GM21717 (cell line): ENCODE data around the gene IRF2.
"Not testable (repeated sequence)": the region's sequence is repeated elsewhere in the genome, so short reads cannot be mapped to it uniquely, and the experiment has no call there.

Experiments
- ATAC-seq: cut with Tn5 transposase; IDR thresholded peaks from one replicate; pipeline ENCODE4 v1.9.1; 2021; ENCODE audit warnings: mild to moderate bottlenecking, moderate library complexity; ENCODE audit not compliant: unreplicated experiment

The IRF2 gene

GRCh38 chr4:184392748-184393559, 81.4 kb downstream of the IRF2 start:
- ATAC-seq: no peak

GRCh38 chr4:184392316-184392715, 82.0 kb downstream of the IRF2 start:
- no peak for ATAC-seq

DNA sequence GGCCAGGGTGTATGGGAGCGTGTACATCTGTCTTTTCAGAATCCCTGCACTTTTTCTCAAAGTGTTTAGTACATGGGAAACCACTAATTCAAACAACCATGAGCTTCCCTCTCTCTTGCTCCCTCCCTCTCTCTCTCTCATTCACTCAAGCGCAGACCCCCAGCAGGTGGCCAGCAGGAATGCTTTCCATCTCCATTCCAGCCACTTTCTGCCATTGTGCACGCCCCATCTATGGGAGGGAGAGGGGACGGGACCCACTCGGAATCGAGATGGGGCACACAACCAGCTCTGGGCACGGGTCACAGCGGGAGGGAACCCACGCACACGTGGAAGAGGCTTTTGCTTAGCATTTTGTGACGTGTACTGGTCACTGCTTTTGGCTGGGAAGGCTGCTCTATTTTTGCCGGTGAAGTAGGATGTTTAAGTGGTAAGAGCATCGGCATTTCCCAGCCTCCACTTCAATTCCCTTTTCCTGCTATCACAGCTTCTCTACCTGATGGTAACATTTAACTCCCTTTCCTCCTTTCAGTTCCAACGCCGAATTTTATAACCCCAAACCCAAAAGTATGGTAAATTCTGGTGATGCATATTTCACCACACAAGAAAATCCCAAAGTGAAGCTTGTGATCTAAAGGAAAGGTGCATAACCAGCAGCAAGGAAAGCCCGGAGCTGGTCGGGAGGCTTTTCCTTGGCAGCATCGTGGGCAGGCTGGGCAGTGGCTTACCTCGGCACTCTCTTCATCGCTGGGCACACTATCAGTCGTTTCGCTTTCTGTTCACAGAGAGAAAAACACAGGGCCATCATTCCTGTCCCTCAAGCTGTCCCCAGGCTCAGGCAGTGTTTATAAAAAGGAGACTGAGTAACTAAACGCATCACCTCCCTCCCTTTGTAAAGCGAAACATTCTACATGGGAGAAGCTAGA, 84.1 kb downstream of the IRF2 start:
- ATAC-seq: no peak

DNA sequence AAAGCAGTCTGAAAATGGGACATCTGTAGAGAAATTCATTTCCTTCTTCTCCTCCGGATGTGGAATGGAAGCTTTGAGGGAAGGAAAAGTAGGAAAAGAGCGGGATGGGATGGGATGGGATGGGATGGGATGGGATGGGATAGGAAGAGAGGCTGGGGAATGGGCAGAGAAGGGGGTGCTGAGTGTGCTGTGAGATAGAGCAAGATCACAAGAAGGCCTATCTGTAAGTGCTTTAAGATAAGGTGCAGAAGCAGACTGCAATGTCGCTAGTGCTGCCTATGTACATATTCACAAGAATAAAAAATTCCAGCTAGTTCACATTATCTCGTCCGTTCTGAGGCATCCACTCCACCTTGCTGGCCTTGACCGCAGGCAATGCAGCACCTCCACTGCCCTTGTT, 86.2 kb downstream of the IRF2 start:
- no peak for ATAC-seq

GRCh38 chr4:184387351-184387750, 87.0 kb downstream of the IRF2 start:
- ATAC-seq: no peak

- no peak for ATAC-seq
These were observed 88.0 kb downstream of the IRF2 start for GRCh38 chr4:184386271-184386781.

GRCh38 chr4:184385705-184386141, 88.6 kb downstream of the IRF2 start:
- no peak for ATAC-seq

DNA sequence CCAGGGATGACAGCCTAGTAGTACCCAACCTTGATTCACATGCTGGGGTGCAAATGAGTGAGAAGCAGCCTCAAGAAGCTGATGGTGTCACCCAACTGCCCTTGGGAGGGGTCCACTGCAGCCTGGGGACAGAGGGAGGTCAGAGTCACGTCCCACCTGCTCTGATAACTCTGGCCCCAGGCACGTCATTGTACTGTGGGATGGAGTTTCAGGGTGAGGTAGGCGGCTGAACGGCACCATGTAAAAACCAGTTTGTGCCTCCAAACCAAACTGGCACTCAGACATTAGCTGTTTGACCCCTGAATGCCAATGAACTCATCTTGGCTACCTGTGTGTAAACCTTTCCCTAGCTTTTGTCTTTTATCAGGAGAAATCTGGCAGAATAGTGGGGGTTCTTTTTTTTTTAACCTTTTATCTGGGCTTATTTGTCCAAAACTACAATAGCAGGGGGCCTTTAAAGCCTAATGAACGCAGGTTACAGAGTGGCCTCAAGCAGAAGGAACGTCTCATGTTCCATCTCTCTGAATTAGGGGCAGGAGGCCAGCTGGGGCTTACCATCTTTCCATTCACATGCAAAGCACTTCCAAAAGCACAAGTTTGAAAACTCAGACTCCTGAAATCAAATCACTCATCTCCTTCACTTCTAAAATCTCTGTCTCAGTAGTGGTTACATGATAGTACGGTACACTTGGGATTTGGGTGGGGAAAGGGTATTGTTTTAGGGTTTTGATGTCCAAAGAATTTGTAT, 89.4 kb downstream of the IRF2 start:
- ATAC-seq: peak; percentile 19

DNA sequence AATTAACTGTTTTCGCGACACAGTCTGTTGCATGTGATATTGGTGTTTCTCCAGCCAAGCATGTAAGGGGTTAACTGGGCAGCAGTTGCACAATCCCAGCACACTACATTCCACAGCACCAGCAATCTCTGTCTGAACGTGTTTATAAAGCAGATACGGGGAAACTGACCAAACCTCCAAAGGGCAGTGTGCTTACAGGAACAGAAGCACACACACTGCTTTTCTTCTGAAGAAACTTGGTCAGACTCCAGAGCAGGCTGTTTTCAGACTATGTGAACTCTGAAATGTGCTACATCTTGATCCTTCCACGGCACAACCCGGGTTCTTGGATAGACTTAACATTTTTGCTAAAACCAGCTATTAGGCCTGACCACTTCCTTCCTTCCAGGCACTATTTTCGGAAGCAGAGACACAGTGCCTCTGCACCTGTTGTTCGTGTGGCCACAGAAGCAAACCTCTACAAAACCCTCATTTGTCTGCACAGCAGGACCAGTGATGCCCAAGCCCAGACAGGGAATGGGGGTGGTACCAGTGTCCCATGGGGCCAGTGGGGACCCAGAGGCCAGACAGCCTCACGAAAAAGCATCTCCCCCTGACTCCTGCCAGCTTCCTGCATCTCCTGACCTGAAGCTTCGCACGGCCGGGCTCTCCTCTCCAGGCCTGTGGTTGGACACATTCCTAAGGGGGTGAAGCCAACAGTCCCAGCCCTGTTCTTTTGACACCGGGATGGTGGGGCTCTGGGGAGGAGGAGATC, 90.1 kb downstream of the IRF2 start:
- ATAC-seq: peak; percentile 84

GRCh38 chr4:184383497-184384055, 90.8 kb downstream of the IRF2 start:
- no peak for ATAC-seq

DNA sequence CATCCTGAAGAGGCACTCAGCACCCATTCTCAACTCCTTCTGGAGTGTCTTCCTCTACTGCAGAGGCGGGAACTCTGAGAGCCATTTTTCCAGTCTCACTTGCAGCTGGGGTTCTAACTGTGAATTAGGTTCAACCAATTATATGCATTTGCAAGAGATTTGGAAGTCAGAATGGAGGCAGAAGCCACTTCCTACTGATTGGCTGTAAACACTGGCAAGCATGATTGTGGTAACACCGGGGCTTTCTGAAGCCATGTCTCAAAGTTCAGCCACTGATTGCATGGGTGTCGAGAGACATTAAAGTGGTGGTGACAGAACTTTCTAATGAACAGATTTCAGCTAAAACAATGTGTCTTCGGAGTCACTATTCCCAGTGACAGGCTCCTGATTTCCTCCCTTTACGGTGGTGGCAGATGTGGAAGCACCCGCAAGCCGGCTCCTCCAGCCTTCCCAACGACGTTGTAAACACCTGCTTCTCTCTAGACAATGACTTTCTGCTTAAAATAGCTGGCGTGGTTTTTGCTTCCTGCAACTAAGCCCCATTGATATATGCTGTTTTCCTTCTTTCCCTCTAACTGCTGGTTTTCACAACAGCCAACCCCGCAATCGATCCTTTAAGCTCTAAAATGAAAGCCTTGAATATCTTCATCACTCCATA, 92.0 kb downstream of the IRF2 start:
- ATAC-seq: no peak

DNA sequence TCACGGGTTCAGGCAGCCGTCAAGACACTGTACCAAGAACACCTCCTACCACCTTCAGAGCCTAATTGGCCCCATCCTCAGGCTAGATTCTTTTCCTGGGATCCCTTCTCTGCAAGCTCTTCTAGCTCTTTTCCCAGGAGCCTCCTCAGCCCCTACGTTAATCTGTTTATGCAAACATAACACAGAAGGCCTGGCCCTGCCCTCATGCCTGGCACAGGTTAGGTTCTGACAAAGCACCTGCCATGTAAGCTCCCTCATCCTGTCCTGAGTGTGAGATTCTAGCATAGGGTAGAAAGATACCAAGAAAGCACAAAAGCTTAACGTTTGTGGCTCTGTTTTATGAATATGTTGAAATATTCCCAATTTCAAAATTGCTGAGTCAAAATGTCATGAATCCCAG, 93.6 kb downstream of the IRF2 start:
- no peak for ATAC-seq

DNA sequence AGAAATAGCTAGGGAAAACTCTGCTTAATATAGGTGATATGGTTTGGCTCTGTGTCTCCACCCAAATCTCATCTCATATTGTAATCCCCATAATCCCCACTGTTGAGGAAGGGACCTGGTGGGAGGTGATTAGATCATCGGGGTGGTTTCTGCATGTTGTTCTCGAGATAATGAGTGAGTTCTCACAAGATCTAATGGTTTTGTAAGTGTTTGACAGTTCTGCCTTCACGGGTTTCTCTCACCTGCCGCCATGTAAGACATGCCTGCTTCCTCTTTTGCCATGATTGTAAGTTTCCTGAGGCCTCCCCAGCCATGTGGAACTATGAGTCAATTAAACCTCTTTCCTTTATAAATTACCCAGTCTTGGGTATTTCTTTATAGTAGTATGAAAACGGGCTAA, 94.1 kb downstream of the IRF2 start:
- ATAC-seq: not testable (repeated sequence)

DNA sequence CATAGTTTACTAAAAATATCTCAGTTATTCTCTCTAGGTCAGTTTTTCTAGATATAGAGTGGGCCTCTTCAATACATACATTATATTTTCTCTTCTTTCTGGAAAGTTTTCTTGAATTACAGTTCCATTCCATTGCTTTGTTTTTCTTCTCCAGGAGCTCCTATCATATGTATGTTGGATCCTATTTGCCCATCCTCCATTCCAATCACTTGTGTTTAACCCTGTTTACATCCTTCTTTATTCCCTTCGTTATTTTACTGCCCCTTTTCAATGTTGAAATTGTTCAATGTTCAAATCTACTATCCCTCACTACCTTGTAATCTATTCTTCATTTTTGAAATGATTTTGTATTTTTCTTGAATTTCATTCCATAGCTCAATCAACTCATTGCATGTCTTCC, 97.4 kb downstream of the IRF2 start:
- no peak for ATAC-seq

DNA sequence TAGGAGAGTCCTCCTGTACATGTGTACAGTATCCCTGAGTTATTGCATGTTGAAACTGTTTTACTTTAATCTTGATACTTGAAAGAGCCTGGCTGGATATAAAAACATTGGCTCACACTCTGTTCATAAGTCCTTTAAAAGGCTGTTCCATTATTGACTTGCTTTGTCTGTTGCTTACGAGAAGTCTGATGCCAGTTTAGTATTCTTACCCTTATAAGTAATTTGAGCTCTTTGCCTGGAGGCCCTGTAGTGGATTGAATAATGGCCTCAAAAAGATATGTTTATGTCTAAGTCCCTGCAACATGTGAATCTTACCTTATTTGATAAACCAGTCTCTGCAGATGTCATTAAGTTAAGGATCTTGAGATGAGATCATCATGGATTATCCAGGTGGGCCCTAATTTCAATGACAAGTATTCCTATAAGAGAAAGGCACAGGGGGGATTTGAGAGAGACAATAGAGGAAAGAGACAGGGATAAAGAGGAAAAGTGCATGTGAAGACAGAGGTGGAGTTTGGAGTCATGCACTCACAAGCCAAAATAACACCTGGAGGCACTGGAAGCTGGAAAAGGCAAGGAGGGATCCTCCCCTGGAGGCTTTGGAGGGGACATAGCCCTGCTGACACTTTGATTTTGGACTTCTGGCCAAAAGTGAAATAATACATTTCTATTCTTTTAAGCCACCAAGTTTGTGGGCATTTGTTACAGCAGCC, 98.1 kb downstream of the IRF2 start:
- no peak for ATAC-seq

DNA sequence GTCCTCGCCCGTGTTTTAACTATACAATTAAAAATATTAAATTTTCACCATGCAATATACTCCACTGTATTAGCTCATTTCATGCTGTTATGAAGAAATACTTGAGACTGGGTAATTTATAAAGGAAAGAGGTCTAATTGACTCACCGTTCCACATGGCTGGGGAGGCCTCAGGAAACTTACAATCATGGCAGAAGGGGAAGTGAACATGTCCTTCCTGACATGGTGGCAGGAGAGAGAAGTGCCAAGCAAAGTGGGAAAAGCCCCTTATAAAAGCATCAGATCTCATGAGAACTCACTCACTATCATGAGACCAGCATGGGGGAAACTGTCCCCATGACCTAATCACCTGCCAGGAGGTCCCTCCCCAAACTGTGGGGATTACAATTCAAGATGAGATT, 98.7 kb downstream of the IRF2 start:
- ATAC-seq: not testable (repeated sequence)

- ATAC-seq: no peak
These were observed 99.3 kb downstream of the IRF2 start for GRCh38 chr4:184375027-184375426.

- no peak for ATAC-seq
These were observed 100.4 kb downstream of the IRF2 start for GRCh38 chr4:184373886-184374405.

DNA sequence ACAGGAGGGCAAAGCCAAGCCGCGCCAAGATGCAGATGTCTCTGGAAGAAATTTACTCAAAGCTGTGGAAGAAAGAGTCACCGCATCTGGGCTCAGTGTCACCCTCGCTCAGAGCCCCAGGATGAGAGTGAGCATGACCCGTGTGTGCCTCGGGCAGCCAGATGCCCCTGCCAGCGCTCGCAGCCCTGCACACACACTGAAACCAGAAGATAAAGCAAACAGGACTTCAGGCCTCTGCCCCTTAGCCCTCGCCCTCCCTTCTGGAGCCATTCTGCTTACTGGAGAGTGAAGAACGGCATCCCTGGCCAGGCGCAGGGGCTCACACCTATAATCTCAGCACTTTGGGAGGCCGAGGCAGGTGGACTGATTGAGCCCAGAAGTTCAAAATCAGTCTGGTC, 103.0 kb downstream of the IRF2 start:
- ATAC-seq: no peak
